PFSK-1 (cell line): ENCODE measurements around the gene ACP1.

Experiments used
- POLR2AphosphoS5 ChIP-seq: IDR thresholded peaks from 2 replicates; pipeline ENCODE4 v1.6.1; 2012; ENCODE audit warnings: low read depth, mild to moderate bottlenecking, control low read depth, low read length, moderate library complexity
- REST ChIP-seq, 2 experiments: IDR thresholded peaks; 2 replicates each; pipeline versions ENCODE4 v1.6.1 to v1.8.0; 2011 to 2012; ENCODE audit warnings: low read depth in 2 of 2, low read length in 2 of 2, control low read depth in 1 of 2, inconsistent platforms in 1 of 2, mild to moderate bottlenecking in 1 of 2, moderate library complexity in 1 of 2; ENCODE audit not compliant: insufficient read depth in 1 of 2
- SIN3A ChIP-seq: IDR thresholded peaks from 2 replicates; pipeline ENCODE4 v1.6.1; 2012; ENCODE audit warnings: mild to moderate bottlenecking, low read length, moderate library complexity, borderline replicate concordance; ENCODE audit not compliant: insufficient read depth

- TF ChIP-seq POLR2AphosphoS5 (no peak), SIN3A (no peak), REST (IDR thresholded peaks at IDR 0.05; ENCODE audit: insufficient read depth in 1 of 2, low read depth in 2 of 2, low read length in 2 of 2) (no peak)
Measured at GRCh38 chr2:238869-239268, 25.9 kb upstream of the ACP1 start.
